Fibroblast of the aortic adventitia (primary cell): ENCODE data around the gene HERC2. TPM values are rescaled to one million over a fixed set of nuclear protein-coding genes. Genes with fewer than 3 reads are reported as not detected.
A peak's percentile ranks its signal among the peaks of the same experiment; 100 is the strongest.

ENCODE experiments used
- DNase-seq: peaks from one replicate; pipeline ENCODE4 v3.0.0-alpha.2; 2010; ENCODE audit warnings: low read depth
- H3K4me3 ChIP-seq: 2 replicates; pipeline ENCODE4 v1.5.1; 2011; ENCODE audit warnings: low read depth, mild to moderate bottlenecking, control low read depth, low read length, moderate library complexity
- total RNA-seq: library from RNA; depleted of rRNA; stranded (reverse); fragments of >200 nt; gene quantifications from 2 replicates; pipeline ENCODE4 v1.2.3, GENCODE V29; 2012; ENCODE audit warnings: low replicate concordance
- TF ChIP-seq, protein P1 (sequence below): IDR thresholded peaks from 2 replicates; pipeline ENCODE4 v1.5.1; 2011; ENCODE audit warnings: mild to moderate bottlenecking, low read length, control low read depth, inconsistent platforms; ENCODE audit not compliant: insufficient read depth

The HERC2 gene
- total RNA-seq, 1 donor = 49.1 TPM

DNA sequence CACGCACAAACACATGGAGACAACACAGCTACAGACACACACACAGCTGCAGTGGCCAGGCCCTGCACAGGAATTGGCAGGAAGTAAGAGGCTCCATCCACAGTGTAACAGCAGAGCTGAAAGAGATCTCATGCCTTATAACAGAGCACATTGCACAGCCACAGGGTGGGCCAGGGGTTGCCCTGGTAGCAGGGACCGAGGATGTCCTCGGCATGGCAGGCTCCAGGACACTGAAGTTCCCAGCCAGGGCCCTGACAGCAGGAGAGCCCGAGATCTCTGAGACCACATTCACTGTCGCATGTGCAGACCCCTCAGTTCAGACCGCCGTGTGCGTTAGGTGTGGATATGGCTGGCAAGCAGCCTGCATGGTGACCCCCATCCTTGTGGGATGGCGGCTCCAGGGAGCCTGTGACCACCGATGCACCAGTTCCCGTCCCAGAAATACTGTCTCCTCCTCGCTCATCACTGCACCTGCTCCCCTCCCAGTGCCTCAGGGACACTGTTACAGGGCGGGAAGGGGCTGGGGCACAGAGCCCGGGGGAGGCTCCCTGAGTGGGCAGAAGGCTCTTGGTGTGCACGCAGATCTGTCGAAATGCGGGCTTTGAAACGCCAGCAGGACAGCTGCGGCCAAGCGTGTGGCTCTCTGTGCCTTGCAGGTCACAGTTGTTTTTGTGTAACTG, 221.3 kb downstream of the HERC2 start:
- TF ChIP-seq, protein P1, sequence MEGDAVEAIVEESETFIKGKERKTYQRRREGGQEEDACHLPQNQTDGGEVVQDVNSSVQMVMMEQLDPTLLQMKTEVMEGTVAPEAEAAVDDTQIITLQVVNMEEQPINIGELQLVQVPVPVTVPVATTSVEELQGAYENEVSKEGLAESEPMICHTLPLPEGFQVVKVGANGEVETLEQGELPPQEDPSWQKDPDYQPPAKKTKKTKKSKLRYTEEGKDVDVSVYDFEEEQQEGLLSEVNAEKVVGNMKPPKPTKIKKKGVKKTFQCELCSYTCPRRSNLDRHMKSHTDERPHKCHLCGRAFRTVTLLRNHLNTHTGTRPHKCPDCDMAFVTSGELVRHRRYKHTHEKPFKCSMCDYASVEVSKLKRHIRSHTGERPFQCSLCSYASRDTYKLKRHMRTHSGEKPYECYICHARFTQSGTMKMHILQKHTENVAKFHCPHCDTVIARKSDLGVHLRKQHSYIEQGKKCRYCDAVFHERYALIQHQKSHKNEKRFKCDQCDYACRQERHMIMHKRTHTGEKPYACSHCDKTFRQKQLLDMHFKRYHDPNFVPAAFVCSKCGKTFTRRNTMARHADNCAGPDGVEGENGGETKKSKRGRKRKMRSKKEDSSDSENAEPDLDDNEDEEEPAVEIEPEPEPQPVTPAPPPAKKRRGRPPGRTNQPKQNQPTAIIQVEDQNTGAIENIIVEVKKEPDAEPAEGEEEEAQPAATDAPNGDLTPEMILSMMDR = no peak
- H3K4me3 ChIP-seq = no peak overlapping the region
- no peak for DNase-seq

DNA sequence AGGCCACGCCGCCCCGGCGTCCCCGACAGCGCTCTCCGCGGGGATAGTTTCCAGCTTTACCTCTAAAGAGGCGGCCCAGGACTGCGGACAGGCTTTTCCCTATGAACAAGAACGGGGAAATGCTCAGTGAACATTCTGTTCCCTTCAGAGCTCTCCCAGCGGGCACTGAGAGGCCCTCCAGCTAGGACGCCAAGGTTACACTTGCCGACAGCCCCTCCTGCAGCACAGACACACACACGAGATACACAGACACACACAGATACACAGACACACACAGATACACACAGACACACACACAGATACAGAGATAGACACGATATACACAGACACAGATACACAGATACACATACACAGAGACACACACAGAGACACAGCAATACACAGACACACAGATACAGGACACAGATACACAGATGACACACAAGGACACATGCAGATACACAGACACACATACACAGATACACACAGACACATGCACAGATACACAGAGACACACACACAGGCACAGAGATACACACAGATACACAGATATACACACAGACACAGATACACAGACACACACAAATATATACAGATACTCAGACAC, 222.3 kb downstream of the HERC2 start:
- H3K4me3 ChIP-seq = no peak overlapping the region
- TF ChIP-seq, protein P1 = no peak
- DNase-seq = no peak

DNA sequence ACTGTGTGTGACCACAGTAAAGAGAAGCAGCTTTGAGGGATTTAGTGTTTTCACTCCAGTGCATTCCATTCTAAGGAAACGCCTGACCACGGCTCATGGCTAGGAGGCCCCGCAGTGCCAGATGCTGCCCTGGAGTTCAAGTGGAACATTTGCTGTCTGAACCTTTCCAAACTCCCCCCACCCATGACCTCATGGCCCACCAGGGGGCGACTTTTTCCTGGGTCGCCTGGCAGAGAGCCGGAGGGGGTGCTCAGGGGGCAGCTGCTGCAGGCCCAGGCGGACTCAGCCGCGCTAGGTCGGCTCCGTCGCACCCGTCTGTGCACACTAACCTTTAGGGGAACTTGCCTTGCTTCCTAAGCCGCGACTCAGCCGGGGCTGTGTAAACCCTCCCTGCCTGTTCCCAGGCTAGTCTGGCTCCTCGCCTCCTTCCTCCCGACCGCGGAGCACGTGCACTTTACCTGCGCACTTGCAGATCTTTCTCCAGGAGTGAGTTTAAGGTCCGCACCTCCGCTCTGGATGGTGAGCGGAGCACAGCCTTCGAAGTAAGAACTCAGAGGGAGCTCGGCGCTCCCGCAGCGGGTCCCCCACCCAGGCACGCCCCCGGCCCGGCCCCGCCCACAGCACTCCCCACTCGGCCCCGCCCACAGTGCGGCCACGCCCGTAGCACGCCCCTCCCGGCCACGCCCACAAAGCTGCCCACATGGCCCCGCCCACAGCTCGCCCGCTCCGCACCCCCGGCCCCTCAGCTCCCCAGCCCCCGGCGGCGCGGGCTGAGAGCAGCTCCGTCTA, 223.0 kb downstream of the HERC2 start, which contains the start of gene OCA2:
Gene OCA2, minus strand, starts transcription at position 550 of the 789 bp plus-strand sequence. CDS start 17,441 bp downstream, outside the sequence.
- TF ChIP-seq, protein P1 = no peak
- H3K4me3 ChIP-seq = no peak within 1 kb of the TSS
- peak; percentile 12 for DNase-seq

DNA sequence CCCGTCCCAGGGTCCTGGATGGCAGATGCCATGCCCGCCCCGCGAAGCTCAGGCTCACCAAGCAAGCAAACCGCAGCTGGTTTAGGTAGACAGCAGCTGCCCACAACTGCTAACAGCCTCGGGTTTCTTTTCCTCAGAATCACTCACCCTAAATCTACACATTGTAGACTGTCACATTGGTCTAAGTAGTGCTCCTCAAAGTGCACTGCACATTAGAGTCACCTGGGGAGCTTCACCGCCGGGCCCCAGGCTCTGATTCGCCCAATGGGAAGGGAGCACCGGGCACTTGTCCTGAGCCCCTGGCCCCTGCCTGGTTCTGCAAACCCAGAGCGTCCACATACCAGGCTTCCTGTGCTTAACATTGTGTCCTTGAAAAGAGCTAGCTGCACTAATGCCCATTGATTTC, 223.6 kb downstream of the HERC2 start:
- no peak overlapping the region for H3K4me3 ChIP-seq
- DNase-seq = no peak
- TF ChIP-seq, protein P1 = no peak

DNA sequence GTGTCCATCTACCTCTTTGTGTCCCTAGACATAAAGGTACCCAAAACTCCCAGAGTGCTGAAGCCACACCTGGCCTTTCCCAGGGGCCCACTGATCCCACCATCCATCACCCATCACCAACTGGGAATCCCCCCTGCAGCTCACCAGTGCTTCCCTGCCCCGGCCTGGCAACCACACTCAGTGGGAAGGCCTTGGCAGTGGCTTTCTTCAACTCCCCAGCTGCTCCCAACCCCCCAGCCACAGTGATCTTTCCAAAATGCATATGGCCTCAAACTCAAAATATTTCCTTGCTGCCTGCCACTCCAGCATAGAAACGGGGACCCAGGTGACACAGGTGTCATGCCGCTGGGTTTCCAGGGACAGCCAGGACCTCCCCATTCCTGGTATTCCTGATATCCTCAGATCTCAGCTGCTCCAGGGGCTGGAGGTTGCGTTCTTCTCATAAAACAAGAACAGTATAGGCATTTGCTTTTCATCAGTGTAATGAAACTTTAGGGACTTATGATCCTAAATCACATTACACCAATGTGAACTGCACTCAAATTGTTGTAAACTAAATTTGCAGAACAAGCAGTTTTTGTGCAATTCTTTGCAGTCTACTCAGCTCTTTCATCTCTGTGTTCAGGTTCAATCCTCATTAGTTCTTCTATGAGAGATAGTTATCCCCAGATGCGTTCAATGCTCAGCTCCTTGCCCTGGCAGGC, 224.2 kb downstream of the HERC2 start:
- TF ChIP-seq, protein P1 = no peak
- H3K4me3 ChIP-seq = no peak overlapping the region
- no peak for DNase-seq

DNA sequence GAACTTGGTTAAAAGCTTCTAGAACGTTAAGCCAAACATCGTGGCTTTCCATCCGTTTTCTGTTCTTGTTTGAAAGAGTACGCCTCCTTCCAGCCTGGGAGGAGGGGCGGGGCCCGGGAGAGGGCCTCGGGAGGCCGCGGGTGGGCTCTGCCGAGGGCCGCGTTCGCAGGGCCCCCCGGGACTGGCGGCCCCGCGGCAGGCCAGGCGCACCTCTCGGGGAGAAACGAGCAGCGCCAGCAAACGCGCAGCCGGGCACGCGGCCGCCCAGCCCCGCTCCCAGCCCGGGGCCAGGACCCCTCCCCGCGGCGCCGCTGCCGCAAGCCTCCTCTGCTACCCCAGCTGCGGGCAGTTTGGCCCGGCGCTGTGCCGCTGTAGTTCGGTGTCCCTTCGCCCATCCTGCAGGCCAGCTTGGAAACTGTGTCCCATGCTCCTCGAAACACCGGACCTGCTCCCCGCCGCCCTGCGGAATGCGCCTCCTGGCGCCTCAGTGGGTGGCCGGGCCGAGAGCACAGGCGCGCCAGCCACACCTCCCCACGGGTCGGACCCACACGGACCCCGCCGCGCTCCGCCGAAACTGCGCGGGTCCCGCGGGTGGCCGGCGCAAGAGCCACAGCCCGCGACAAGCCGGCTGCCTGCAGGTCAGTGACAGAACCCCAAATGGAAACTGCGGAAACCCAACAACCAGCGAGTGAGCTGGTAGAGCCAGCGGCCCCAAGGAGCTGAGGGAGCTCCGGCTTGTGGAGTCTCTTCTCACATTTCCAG, 225.1 kb downstream of the HERC2 start:
- peak overlapping the region; percentile 59 for H3K4me3 ChIP-seq
- DNase-seq = peak; percentile 12
- TF ChIP-seq, protein P1 = no peak
